K562 (cell line): Measurements from ENCODE around the gene HOXC11. TPM values are rescaled to one million over a fixed set of nuclear protein-coding genes. Genes with fewer than 3 reads are reported as not detected.

Experiments
- ATAC-seq: fragments of 200-7000 bp; cut with Tn5 transposase; 3 replicates; pipeline ENCODE4 v1.9.1; 2020; ENCODE audit warnings: moderate library complexity
- BruUV-seq: library from RNA; stranded (reverse); fragments of 400-500 nt; replicated peaks from 2 replicates; lab custom pipeline; 2021; lab: Mats Ljungman, UMichigan
- CTCF ChIA-PET: fragments of 300-600 bp; formaldehyde crosslinking; extraction: SDS; loops from one replicate; lab custom pipeline; 2021; ENCODE audit warnings: low intra/inter-chr PET ratio; lab: Yijun Ruan, JAX
- POLR2A ChIA-PET: fragments of 300-600, 350-650 bp; sonication (Branson Sonifier 250); formaldehyde crosslinking; extraction: SDS; loops from one replicate; lab custom pipeline; 2021; ENCODE audit warnings: antibody characterized with exemption, inconsistent platforms; lab: Yijun Ruan, JAX
- DNase-seq, 4 experiments: peaks; one replicate each; pipeline versions ENCODE4 v3.0.0 to v3.0.0-alpha.2; 2011 to 2018; ENCODE audit warnings: low spot score in 3 of 4, mixed read lengths in 3 of 4; ENCODE audit errors: extremely low read depth in 1 of 4
- FAIRE-seq: peaks from 2 replicates; lab custom pipeline; 2011; peaks lifted over from hg19 to GRCh38; lab: Jason Lieb, UNC
- H2AFZ ChIP-seq: 2 replicates; pipeline ENCODE4 v1.6.0; 2011; ENCODE audit warnings: low read depth, low read length, control low read depth, inconsistent platforms
- H3K27ac ChIP-seq: fragments of 200-600 bp; 3 replicates; pipeline ENCODE4 v1.8.0; 2011; ENCODE audit warnings: low read depth, mild to moderate bottlenecking, control low read depth, inconsistent platforms, low read length, moderate library complexity, mixed read lengths; ENCODE audit errors: extremely low read depth
- H3K27me3 ChIP-seq, 2 experiments: fragments of 300-600 bp in 1 of 2; 2 replicates in 1 of 2; 3 replicates in 1 of 2; pipeline versions ENCODE4 v1.6.0 to v1.8.0; 2011; ENCODE audit warnings: inconsistent platforms in 2 of 2, low read length in 2 of 2, mild to moderate bottlenecking in 1 of 2, mixed read lengths in 1 of 2, moderate library complexity in 1 of 2; ENCODE audit not compliant: control insufficient read depth in 2 of 2, insufficient read depth in 2 of 2
- H3K36me3 ChIP-seq: fragments of 300-600 bp; 3 replicates; pipeline ENCODE4 v1.8.0; 2011; ENCODE audit warnings: mild to moderate bottlenecking, low read length, inconsistent platforms; ENCODE audit not compliant: control insufficient read depth, insufficient read depth
- H3K4me1 ChIP-seq, 2 experiments: fragments of 200-600 bp in 1 of 2; replicated peaks in 1 of 2; 2 replicates in 1 of 2; 3 replicates in 1 of 2; pipeline versions ENCODE4 v1.5.1 to v1.8.0; 2011; ENCODE audit warnings: inconsistent platforms in 2 of 2, low read length in 2 of 2, mild to moderate bottlenecking in 1 of 2, mixed read lengths in 1 of 2, moderate library complexity in 1 of 2; ENCODE audit not compliant: control insufficient read depth in 2 of 2, insufficient read depth in 2 of 2
- H3K4me2 ChIP-seq: 2 replicates; pipeline ENCODE4 v1.6.1; 2011; ENCODE audit warnings: low read length, control low read depth, inconsistent platforms, mixed read lengths; ENCODE audit not compliant: insufficient read depth
- H3K4me3 ChIP-seq: fragments of 200-600 bp; sonication (generic), shearing (Covaris generic); 2 replicates; pipeline ENCODE4 v1.5.1; 2016; ENCODE audit warnings: control low read depth, inconsistent platforms
- H3K79me2 ChIP-seq: fragments of 200-600 bp; 3 replicates; pipeline ENCODE4 v1.8.0; 2011; ENCODE audit warnings: low read length, inconsistent platforms; ENCODE audit not compliant: control insufficient read depth, insufficient read depth
- H3K9ac ChIP-seq, 2 experiments: 2 replicates each; pipeline versions ENCODE4 v1.6.0 to v1.6.1; 2011; ENCODE audit warnings: low read depth in 2 of 2, low read length in 2 of 2, control low read depth in 1 of 2, inconsistent platforms in 1 of 2, mild to moderate bottlenecking in 1 of 2, mixed read lengths in 1 of 2; ENCODE audit not compliant: insufficient read depth in 1 of 2
- H3K9me1 ChIP-seq: one replicate; pipeline ENCODE4 v1.6.0; 2011; ENCODE audit warnings: inconsistent platforms, mild to moderate bottlenecking, low read length, moderate library complexity; ENCODE audit not compliant: control insufficient read depth, insufficient read depth
- H3K9me3 ChIP-seq: replicated peaks from 2 replicates; pipeline ENCODE4 v1.5.1; 2011; ENCODE audit warnings: low read depth, low read length, inconsistent platforms; ENCODE audit not compliant: control insufficient read depth, insufficient read depth
- H4K20me1 ChIP-seq: replicated peaks from 2 replicates; pipeline ENCODE4 v1.6.1; 2011; ENCODE audit warnings: low read length, inconsistent platforms, mixed read lengths; ENCODE audit not compliant: control insufficient read depth, insufficient read depth
- EGR1 ChIP-seq: fragments of 450-650 bp; conservative IDR thresholded peaks from 2 replicates; pipeline ENCODE4 v1.6.1; 2017; ENCODE audit warnings: mild to moderate bottlenecking
- NCOA4 ChIP-seq: fragments of 450-650 bp; IDR thresholded peaks from 2 replicates; pipeline ENCODE4 v1.6.1; 2018; ENCODE audit warnings: mild to moderate bottlenecking; ENCODE audit not compliant: partially characterized antibody
- NFYB ChIP-seq: IDR thresholded peaks from 2 replicates; pipeline ENCODE4 v1.6.1; 2011; ENCODE audit warnings: mild to moderate bottlenecking, moderate library complexity; ENCODE audit not compliant: insufficient read length; ENCODE audit errors: extremely low read depth
- NR2C1 ChIP-seq, 2 experiments: fragments of 450-650 bp; IDR thresholded peaks; 2 replicates each; pipeline ENCODE4 v1.6.1; 2017; ENCODE audit warnings: mild to moderate bottlenecking in 2 of 2, antibody characterized with exemption in 1 of 2, inconsistent platforms in 1 of 2, missing compliant biosample characterization in 1 of 2, missing genetic modification characterization in 1 of 2
- POU5F1 ChIP-seq: fragments of 150-350 bp; IDR thresholded peaks from 2 replicates; pipeline ENCODE4 v1.6.1; 2014; ENCODE audit warnings: borderline replicate concordance, low read length, low read depth, mild to moderate bottlenecking; ENCODE audit not compliant: partially characterized antibody
- SMAD2 ChIP-seq: fragments of 150-350 bp; IDR thresholded peaks from 2 replicates; pipeline ENCODE4 v1.6.1; 2014; ENCODE audit warnings: low read depth, mild to moderate bottlenecking, low read length
- SMARCE1 ChIP-seq: fragments of 450-650 bp; IDR thresholded peaks from 2 replicates; pipeline ENCODE4 v1.7.1; 2016; ENCODE audit warnings: mild to moderate bottlenecking
- SRSF1 ChIP-seq: fragments of 200-400 bp; formaldehyde crosslinking; IDR thresholded peaks from 2 replicates; pipeline ENCODE4 v1.6.1; 2017; ENCODE audit warnings: mild to moderate bottlenecking, low read depth, low read length, moderate library complexity
- TRIM24 ChIP-seq, 2 experiments: fragments of 450-650 bp; IDR thresholded peaks; 2 replicates each; pipeline ENCODE4 v1.6.1; 2016
- ZFP36 ChIP-seq: fragments of 150-350 bp; IDR thresholded peaks from 2 replicates; pipeline ENCODE4 v1.6.1; 2018; ENCODE audit warnings: low read length, low read depth; ENCODE audit not compliant: partially characterized antibody
- WGBS: fragments of 100-300 bp; shearing (Covaris generic); methylation state at CpG from one replicate; pipeline ENCODE4 v1.1.6; 2016; ENCODE audit warnings: low coverage, mixed read lengths; ENCODE audit not compliant: insufficient coverage; ENCODE audit errors: missing lambda C conversion rate; 5-methylcytosine and 5-hydroxymethylcytosine counted together
- in situ Hi-C: fragments of 300-500 bp; cut with MboI; formaldehyde crosslinking; loops from 4 replicates; pipeline ENCODE4 v1.15.0; 2018; ENCODE audit warnings: inconsistent platforms, mixed read lengths
- intact Hi-C: fragments of 100-400 bp; cut with micrococcal nuclease; formaldehyde crosslinking; loops from 2 replicates; pipeline ENCODE4 v1.14.2; 2022
- polyA plus RNA-seq, 8 experiments: library from polyadenylated mRNA; depleted of rRNA in 4 of 8; stranded (reverse) in 5 of 8; unstranded in 3 of 8; fragments of >200 nt; fragmentation: Nextera tagmentation in 2 of 8; fragmentation: Illumina TruSeq in 1 of 8; extraction: Ambion mirVana in 2 of 8; extraction: Trizol in 1 of 8; gene quantifications; 2 replicates each; pipeline versions ENCODE4 v1.2.1 to v1.2.3, GENCODE V29; 2011 to 2014; ENCODE audit warnings: inconsistent platforms in 1 of 8, missing spikeins in 1 of 8
- total RNA-seq, 7 experiments: library from RNA; depleted of rRNA in 6 of 7; stranded (reverse); fragments of >200 nt in 6 of 7; fragmentation: Illumina TruSeq in 2 of 7; extraction: Trizol in 2 of 7; gene quantifications; 2 replicates each; pipeline versions ENCODE4 v1.2.1 to v1.2.3, GENCODE V29; 2011 to 2021; ENCODE audit warnings: low replicate concordance in 1 of 7
- TF ChIP-seq, protein P1 (sequence below): sonication (generic); formaldehyde crosslinking; IDR thresholded peaks from 2 replicates; pipeline ENCODE4 v1.8.0; 2023; ENCODE audit warnings: mild to moderate bottlenecking, missing genetic modification reagents

The HOXC11 gene
- total and polyA plus RNA-seq, 9 of the 15 experiments (the other 6 are each of a cell fraction or from before 2014, with no cell fraction given), result not detected

DNA sequence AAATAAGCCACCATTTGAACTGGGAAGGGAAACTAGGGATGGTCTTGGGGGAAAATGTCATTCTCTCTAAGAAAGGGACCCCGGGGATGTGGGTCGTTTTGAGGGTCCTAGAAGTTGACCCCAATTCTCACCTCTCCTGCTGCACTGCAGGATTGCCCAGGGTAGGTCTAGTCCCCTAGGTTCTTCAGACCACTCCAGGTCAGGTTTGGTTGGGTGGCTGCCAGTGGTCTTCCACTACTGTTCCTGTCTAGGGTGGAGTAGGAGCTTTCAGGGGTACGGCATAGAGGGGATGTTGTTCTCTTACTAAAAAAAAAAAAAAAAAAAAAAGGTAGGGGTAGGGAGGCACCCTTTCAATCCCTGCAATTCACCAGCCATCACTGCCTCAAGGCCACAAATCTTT is 43.1 kb downstream of the HOXC11 start (continued):
- TF ChIP-seq ZFP36 (no peak), NR2C1 (IDR thresholded peaks at IDR 0.05) (no peak), NR2C1 (tag; IDR thresholded peaks at IDR 0.05) (no peak), EGR1 (no peak), POU5F1 (no peak)

DNA sequence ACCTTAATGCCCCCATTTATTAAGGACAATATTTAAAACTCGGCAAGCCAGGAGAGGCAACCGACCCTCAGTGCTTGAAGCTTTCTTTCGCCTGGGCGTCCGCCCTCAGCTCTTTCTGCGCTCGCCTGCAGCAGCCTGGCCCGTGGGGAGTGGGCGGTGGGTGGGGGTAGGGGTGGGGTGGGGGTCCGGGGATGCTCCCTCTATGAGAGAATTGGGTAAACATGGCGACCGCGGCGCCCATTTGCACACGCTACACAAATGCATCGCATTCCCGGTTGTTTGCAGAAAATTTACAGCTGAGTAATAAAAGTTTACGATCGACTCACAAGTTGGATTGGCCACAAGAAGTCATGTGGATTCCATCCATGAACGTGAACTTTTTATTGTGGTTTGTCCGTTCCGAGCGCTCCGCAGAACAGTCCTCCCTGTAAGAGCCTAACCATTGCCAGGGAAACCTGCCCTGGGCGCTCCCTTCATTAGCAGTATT is 43.6 kb downstream of the HOXC11 start:
- no peaks in the 10 kb centered on the region for H3K27me3 ChIP-seq
- H3K4me1 ChIP-seq, result peaks cover 10 to 41% of the 10 kb centered on the region in 2 experiments
- H3K9me1 ChIP-seq, result no peaks in the 10 kb centered on the region
- FAIRE-seq (no peak), DNase-seq (no peak), ATAC-seq (no peak)
- H3K36me3 ChIP-seq, result no peaks in the 10 kb centered on the region
- POLR2A ChIA-PET, result interaction anchor here (0.5 to 2.1 kb wide), 7 partner anchors 8 to 179 kb away, joined by 4 to 10 read pairs (median 5); partner anchors contain the start of gene HOXC8
- intact Hi-C loops, result loop anchor here (10.0 kb wide), 1 partner anchor 278 kb away; no protein-coding TSS in a partner anchor
- H3K4me3 ChIP-seq, result no peak overlapping the region
- no peak overlapping the region for H3K27ac ChIP-seq
- BruUV-seq, result no TSS peak
- H2AFZ ChIP-seq, result no peak overlapping the region
- no peaks in the 10 kb centered on the region for H3K9me3 ChIP-seq
- TF ChIP-seq SMAD2, result no peak
- peak; percentile 11 for TF ChIP-seq NFYB
- no peak for TF ChIP-seq NCOA4
- no peak for TF ChIP-seq SRSF1
- TF ChIP-seq SMARCE1, result no peak
- TF ChIP-seq, protein P1, sequence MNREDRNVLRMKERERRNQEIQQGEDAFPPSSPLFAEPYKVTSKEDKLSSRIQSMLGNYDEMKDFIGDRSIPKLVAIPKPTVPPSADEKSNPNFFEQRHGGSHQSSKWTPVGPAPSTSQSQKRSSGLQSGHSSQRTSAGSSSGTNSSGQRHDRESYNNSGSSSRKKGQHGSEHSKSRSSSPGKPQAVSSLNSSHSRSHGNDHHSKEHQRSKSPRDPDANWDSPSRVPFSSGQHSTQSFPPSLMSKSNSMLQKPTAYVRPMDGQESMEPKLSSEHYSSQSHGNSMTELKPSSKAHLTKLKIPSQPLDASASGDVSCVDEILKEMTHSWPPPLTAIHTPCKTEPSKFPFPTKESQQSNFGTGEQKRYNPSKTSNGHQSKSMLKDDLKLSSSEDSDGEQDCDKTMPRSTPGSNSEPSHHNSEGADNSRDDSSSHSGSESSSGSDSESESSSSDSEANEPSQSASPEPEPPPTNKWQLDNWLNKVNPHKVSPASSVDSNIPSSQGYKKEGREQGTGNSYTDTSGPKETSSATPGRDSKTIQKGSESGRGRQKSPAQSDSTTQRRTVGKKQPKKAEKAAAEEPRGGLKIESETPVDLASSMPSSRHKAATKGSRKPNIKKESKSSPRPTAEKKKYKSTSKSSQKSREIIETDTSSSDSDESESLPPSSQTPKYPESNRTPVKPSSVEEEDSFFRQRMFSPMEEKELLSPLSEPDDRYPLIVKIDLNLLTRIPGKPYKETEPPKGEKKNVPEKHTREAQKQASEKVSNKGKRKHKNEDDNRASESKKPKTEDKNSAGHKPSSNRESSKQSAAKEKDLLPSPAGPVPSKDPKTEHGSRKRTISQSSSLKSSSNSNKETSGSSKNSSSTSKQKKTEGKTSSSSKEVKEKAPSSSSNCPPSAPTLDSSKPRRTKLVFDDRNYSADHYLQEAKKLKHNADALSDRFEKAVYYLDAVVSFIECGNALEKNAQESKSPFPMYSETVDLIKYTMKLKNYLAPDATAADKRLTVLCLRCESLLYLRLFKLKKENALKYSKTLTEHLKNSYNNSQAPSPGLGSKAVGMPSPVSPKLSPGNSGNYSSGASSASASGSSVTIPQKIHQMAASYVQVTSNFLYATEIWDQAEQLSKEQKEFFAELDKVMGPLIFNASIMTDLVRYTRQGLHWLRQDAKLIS (CRISPR knock-in tag), result no peak
- no peak for TF ChIP-seq TRIM24 (IDR thresholded peaks at IDR 0.05)
- no peak overlapping the region; a peak in 1 of 4 replicates for H3K9ac ChIP-seq
- CTCF ChIA-PET, result no interaction called here
- WGBS, result 65% methylated on average over 23 of the region's 25 CpGs
- H3K4me2 ChIP-seq, result no peak overlapping the region; the same call in 1 of the 2 replicates
- in situ Hi-C loops, result no loop called here
- peaks cover 3% of the 10 kb centered on the region; the same call in 2 of the 3 replicates for H3K79me2 ChIP-seq
- H4K20me1 ChIP-seq, result no peaks in the 10 kb centered on the region
